NCI-H1436 (cell line): ENCODE results near the gene GSG1.

Source experiments
- DNase-seq: peaks from one replicate; lab custom pipeline; 2025; lab: John Stamatoyannopoulos, UW

The GSG1 gene

DNA sequence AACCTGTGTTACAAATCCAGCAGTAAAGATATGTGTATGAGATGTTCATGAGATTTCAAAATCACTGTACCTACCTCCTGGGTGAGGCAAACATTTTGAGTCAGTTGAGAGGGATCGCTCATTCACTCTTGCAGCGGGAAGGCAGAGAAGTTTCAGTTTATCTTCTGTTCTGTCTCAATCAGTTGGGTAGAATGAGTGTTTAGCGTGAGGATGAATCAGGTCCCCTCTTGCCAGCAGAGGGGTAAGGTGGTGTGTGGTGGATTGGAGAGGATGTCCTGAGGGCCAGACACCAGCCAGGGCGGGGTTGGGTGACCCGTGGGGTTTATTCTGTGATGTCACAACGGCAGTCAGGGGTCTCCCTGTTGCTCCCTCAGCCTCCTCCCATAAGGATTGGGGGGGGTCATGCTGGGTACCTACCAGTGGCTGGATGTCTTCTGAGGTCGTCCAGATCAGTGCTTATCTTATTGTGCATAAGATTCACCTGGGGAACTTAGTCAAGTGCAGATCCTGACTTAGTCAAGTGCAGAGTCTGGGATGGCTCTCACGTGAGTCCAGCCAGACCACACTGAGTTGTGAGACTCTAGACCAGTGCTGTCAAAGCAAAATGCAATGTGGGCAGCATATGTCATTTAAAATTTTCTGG lies at the start of gene GSG1:
Gene GSG1 (minus strand): TSS at position 277 of the 643 bp plus-strand sequence. CDS start 155 bp downstream, at position 122.
- DNase-seq, result no peak

DNA sequence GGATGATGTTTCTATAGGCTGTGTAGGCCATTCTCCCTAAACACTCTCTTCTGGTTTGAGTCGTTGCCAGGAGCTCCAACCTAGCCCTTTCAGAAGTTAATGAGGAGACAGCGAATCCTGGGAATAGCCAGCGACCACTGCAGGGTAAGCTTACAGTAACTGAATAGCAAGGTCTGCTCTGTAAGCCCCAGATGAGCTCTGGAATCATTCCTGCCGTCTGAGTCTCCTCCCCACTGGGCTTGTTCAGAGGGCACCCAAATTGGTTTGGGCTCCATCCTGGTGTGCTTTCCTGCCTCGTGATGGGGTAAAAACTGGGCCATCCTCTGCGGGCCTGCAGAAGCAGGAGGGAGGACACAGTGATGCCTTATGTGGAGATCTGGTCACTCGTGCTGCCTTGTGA lies 49.7 kb upstream of the GSG1 start:
- no peak for DNase-seq

DNA sequence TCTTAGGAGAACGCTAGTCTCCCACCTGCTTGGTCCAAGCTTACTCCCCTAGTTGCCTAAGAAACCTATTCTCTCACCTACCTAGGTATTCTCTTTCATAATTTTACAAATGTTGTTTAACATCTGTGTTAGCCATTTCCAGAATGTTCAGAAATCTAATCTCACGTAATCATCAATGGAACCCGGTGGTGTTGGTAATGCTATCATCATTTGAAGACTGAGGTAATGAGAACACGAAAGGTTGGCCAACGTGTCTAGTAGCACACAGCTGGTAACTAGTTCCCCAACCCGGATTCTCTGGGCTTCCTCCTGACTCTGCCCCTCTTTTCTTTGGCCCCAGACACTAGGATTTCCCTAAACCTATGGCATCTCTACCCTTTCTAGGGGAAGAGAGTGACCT lies 49.3 kb upstream of the GSG1 start:
- DNase-seq, result no peak

DNA sequence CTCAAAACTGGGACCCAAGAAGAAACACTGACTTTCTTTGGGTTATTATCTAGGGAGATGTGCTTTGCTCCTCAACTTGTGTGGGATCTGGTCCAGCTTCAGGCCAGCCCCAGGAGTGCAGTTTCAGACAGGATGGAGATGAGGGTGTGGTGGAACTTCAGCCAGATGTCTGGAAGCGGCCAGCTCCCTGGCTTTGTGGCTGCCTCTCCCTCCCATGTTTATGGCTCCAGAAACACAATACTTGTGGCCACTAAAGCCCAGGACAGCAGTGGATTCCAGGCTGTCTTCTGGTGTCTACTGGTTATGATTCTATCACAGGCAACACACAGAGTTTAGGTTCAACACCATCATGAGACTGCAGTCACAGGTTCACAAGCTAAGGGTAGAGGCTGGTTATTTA lies 48.8 kb upstream of the GSG1 start:
- DNase-seq, result no peak

DNA sequence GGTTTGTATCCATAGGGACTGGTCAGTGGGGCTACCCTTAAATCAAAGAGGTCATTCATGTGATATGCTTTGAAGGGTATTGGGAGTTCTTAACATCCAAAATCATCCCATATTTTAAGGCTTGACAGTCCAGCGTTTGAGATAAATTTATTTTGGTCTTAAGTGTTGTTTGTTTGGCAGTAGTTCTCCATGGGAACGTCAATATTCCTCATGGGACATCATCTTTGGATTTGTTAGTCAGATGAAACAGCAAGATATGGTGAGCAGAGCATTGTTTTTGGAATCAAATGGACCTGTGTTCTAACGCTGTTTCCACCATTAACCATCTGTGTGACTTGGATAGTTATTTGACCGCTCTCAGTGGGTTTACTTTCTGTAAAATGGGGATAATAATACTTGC lies 45.9 kb upstream of the GSG1 start:
- no peak for DNase-seq

DNA sequence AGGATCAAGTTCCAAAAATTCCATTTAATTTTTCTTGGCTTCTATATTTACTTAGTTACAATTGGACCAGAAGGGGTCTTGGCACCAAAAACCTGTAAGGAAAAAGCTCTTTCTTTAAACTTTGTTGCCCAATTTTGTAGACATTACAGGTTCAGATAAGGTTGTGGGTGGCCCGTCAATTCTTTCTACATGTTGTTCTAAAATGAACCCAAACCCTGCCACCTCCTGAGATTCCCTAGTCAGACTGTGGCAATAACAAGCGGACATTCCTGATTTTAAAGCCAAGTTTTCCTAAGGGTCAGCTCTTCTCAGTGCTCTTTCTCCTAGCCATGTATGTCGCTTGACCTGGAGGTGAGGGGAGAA lies 45.0 kb upstream of the GSG1 start:
- DNase-seq, result no peak

DNA sequence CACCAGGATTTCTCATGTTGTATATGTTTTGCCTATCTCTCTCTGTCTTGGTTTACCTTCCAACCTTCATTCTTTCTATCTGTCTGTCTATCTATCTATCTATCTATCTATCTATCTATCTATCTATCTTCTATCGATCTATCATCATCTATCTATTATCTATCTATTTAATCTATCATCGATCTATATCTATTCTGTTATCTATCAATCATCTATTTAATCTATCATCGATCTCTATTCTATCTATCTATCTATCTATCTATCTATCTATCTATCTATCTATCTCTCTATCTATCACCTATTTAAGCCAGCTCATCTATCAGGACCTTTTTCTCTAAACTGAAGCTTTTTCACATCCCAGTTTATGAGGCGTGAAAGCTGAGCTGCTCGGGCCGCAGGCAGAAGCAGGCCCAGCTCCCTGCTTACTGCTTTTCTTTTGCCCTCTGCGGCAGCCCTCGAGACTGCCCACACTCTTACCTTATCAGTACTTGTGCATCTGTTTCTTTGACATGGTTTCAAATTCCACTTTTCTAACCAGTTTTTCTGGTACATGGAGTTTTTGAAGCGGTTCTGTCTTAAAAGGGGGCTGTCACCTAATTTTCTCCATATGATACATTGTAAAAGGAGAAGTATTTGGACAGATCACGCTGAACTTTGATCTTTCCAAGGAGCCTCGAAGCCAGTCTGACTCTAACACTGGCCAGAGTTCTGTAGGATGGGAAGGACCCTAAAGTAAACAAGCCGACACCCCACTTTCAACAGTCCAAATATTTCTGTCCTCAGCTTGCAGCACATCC lies 44.4 kb upstream of the GSG1 start:
- DNase-seq, result no peak

DNA sequence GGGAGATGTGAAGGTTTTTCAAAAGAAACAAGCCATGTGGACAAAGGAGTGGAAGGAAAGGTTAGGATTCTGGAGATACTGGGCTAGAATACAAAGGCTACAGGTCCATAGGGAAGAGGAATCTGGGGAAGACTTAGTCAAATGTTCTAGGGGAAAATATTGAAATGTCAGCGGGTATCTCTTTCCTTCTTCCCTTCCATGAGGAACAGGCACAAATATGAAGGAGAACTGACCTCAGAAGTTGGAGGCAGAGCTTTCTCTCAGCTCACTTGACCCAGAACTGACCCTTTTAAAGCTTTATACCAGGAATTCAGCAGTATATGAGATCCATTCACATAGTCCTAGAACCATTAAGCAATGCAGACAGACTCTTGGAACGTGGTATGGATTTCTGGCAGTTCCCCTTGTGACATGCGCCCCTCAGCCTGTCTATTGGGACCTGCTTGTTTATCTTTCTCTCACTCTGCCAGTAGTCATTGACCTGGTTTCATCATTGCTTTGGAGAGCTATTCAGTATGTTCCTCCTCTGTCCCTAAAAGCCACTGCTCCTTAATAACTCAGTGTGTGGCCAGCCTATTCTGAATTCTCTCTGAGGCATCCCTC lies 43.0 kb upstream of the GSG1 start:
- no peak for DNase-seq

DNA sequence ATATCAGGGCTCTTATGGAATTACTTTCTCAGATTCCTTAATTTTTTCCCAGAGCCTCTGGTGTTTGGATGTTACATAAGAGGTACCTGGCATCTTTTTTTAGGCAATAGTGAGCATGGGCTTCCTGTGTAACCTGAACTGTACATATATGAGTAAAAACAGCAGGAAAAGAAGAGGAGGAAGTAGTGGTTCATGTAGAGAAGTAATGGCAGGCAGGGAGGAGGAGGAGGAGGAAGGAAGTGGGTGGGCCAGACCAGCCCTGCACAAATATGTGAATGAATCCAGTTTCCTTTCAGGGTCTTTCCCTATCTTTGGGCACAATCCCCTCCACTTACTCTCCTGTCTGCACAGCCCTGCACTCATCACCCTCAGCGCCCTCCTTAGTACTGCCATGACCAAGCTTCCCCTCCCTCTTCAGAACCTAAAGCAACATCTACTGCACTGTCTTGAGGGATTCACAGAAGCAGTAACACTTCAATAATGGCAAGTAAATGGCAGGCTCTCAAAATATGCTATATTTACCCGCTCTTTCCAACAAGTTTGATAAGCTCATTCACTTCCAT lies 40.9 kb upstream of the GSG1 start:
- DNase-seq, result no peak

DNA sequence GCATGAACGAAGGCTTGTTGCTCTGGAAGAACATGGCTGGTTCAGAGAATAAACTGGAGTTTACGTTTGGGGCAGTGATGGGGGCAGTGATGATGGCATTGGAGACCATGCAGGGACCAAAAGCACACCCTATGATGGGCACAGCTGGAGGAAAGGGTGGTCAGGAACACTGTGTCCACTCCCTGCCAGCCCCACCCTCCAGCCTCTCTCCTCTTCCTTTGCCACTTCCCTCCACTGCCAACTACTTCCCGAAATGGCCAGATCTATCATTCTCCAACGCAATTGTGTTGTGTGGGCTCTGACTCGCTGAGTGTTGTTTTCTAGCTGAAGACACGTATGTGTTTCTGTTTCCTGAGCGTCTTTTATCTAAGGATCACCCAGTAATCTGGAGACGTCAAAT lies 39.3 kb upstream of the GSG1 start:
- DNase-seq, result no peak

DNA sequence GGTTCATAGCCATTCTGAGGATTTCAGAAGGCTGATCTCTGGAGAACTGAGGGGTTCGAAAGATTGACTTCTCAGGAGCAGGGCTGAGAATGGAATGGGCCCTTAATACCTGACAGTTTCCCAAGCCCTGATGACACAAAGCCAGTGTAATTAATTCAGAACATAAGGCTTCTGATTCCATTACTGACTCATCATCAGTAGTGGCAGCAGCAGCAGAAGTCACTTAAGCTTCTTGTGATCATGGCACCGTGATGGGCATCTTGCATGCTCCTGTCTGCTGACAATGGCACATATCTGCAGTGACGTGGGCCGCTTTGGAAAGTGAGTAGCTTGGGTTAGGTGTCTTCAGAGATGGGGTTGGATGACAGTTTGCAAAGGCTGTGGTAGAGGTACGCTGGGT lies 38.2 kb upstream of the GSG1 start:
- no peak for DNase-seq

DNA sequence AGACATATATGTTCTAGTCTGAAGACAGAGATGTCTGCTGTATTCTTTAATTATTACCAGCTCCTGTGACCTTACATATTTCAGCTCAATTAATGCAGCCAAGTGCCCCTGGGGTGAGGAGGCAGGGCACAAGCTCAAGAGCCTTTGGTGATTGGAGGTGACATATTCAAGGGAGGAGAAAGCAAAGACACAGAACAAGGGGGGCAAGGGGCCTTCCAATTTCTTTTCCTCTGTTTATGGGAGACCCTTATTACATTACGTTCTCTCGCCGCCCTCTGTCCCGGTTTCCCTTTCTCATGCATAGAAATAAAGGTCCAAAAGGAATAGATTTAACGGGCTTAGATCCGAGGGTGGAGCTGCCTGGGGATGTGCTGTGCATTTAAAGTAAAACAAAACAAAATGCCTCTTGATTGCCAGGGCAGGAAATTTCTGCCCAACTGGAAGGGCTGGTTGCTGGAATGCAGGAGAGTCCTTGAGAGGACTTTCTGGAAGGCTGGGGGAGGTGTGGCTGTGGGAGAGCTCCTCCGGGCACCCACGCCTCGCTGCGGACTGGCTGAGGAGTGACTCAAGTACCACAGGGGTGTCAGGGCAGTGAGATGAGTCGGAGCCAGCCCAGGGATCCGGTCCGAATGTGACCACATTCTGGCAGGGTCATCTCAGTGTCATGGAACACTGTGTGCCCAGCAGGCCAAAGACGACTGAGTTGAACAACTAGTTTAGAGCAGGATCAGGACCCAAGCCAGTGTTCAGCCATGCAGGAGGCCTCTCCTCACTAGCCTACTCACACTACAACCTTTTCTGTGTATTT lies 32.1 kb upstream of the GSG1 start:
- DNase-seq, result no peak

DNA sequence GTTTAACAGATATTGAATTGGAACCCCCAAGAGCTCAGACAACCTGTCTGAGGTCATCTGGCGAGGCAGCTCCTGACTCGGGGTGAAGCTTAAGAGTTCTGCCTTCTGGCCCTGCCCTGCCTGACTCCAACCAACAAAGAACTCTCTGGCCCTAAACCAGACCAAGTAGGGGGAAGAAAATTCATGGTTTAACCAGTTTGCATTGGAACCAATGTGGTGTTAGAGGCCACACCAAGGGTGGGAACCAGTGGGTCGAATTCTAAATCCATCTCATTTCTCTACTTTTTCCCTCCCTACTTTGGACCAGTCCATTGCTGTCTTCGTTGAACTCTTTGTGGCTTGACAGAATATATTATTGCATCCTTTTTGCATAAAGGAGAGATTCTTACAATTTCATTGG lies 30.4 kb upstream of the GSG1 start:
- no peak for DNase-seq

DNA sequence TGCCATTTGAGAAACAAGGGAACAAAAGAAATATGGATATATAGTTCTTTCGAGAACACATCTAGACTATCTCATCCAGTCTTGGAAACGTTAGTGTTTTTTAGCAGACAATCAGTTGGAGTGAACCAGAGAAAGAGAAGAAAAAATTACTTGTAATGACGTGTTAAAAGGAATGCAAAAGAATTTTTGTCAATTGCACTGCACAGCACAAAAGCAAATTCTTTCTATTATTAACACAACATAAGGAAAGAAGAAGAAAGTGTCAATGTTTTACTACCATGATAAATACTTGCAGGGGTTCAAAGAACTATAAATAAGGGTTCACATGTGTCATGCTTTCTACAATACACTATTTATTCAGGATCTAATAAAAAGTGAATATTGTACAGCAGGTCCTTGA lies 27.5 kb upstream of the GSG1 start:
- no peak for DNase-seq

DNA sequence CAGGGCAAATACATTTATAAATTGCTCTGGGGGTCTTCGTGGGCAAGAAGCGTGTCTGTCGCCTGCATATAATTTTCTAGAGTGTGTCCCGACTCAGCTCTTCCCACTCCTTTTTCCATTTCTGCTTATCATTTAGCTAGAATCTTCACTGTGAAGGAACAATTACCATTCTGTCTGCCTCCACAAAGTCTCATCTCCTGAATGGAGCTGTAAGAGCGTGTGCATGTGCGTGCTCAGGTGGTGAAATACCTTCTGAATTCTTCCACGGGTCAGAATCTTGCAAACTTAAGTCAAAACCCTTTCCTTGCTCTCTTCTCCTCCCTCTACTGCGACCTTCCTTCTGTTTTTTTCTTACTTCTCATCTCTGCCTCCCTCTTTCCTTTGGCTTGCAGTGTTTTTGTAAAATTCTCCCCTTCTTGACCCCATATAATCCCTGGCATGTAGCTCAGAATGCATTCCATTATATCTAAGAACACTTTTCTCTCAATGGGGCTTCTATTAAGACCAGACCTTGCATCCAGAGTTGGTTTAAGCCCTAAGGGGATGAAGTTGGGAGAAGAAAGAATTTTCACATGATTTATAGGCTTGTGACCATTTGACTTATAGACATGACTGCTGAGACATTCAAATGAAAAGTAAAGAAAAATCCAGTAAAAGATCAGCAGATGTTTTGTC lies 25.0 kb upstream of the GSG1 start:
- no peak for DNase-seq

DNA sequence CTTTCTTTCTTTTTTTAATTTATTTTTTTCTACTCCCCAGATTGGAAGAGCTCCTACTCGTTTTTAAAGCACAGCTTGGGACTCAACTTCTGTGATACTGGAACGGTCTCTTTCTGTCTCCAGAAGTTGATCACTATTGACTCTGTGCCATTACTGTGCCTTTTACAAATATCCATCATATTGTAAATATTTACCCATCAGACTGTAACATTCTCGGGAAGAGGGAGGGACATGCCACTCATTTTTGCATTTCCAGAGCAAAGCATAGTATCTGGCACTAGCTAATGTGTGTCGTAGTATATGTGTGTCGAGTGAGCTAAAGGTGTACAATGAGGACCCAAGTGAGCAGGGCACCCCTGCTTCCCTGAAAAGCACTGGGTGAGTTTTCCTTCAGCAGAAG lies 24.0 kb upstream of the GSG1 start:
- DNase-seq, result no peak

DNA sequence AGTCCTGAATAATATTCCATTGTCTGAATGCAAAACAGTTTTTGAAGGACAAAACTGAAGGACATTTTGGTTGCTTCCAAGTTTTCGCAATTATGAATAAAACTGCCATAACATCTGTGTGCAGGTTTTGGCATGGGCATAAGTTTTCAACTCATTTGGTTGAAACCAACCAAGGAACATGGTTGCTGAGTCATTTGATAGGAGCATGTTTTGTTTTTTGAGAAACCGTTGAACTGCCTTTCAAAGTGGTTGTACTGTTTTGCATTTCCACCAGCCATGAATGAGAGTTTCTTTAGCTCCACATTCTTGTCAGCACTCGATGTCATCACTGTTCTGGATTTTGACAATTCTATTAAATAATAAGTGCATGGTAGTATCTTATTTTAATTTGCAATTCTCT lies 23.0 kb upstream of the GSG1 start:
- no peak for DNase-seq

DNA sequence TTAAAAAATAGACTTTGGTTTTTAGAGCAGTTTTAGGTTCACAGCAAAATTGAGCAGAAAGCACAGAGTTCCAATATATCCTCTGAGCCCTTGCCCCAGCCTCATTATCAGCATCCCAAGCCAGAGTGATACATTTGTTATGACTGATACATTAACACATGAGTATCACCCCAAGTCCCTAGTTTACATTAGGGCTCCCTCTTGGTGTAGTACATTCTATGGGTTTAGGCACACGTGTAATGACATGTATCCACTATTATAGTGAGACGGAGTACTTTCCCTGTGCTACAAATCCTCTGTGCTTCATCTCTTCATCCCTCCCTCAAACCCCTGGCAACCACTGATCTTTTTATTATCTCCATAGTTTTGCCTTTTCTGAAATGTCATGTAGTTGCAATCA lies 22.5 kb upstream of the GSG1 start:
- no peak for DNase-seq

DNA sequence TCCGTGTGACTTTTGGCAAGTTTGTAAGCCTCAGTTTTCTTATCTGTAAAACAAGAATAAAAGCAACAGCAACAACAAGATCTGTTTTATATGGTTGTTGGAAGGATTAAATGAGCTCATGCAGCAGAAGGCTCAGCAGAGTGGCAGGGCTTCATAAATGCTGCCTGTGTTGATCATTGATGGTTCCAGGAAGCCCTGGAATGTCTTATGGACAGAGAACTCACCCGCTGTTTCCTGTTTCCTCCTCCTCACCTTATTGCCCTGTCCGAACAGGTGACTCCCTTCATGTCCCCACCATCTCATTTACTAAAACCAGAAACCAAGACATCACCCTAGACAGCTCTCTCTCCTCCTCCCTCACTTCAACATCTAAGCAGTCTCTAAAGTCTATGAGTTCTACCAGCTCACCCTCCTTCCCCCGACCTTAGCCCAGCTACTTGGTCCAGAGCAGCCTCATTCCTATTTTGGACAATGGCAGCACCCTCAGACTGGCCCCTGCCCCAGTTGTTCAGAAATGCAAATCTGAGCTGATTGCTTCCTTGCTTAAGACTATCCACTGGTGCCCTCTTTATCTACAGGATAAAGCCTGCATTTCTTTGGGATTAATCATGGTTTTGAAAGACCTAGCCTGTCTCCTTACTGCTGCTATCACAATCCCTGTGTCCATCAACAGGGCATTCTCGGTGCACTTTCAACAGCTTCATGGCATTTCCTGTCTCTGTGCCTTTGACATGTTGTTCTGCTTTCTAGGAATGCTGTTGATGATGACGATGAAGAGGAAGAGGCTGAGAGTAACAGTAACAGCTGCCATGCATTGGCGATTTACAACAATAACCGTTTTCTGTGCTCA lies 21.4 kb upstream of the GSG1 start:
- no peak for DNase-seq

DNA sequence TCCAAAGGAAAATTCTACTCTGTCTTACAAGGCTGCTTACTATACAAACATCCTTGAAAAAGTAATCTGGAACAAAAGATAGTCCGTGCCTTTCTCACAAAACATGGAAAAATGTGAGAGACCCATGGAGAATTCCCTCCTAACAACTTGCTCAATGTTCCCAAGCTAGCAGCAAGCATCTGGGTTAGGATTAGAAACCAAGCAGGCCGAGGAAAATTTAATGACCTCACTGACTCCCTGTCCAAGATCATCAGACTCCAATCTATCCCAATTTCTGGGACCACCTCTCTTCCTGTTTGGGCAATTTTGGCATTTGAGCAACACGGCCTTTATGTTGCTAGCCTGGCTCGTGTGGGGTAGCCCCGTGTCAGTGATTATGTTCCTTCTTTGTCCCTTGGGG lies 18.1 kb upstream of the GSG1 start:
- DNase-seq, result no peak

DNA sequence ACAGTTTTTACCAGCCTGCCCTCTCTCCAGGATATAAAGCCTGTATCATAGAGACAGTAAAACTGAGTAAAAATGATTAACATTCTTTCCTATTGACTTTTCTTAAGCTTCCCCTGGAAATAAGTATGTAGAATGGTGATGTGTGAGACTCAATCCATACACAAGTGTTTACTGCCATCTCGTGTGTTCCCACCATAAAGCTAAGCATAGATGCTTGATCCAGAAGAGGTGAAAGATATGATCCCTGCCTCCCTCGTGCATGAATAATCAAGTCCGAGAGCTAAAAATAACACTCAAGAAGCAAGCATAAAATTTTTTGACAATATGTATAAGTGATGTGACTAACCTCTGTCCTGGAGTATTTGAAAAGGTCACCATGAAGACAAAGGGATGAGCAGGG lies 16.9 kb upstream of the GSG1 start:
- no peak for DNase-seq
